SK-N-SH (cell line): ENCODE data around the gene ADAMTSL1. TPM values are rescaled to one million over a fixed set of nuclear protein-coding genes. Genes with fewer than 3 reads are reported as not detected.

Experiments used
- CTCF ChIA-PET: fragments of 300-600, 350-600 bp; formaldehyde crosslinking; extraction: SDS; loops from one replicate; lab custom pipeline; 2021; lab: Yijun Ruan, JAX
- POLR2A ChIA-PET: fragments of 350-600 bp; sonication (Branson Sonifier 250); formaldehyde crosslinking; extraction: SDS; loops from one replicate; lab custom pipeline; 2020; ENCODE audit warnings: antibody characterized with exemption, inconsistent platforms; lab: Yijun Ruan, JAX
- DNase-seq: peaks from one replicate; pipeline ENCODE4 v3.0.0; 2012
- H2AFZ ChIP-seq: fragments of 200-600 bp; sonication (generic); 2 replicates; pipeline ENCODE4 v1.8.1; 2016; ENCODE audit warnings: antibody characterized with exemption, mild to moderate bottlenecking, low read depth
- H3F3A ChIP-seq: fragments of 200-600 bp; sonication (generic); replicated peaks from 2 replicates; pipeline ENCODE3; 2016; ENCODE audit warnings: antibody characterized with exemption, mild to moderate bottlenecking; ENCODE audit not compliant: insufficient read depth
- H3K27ac ChIP-seq, 2 experiments: fragments of 200-500 bp in 1 of 2; fragments of 200-600 bp in 1 of 2; sonication (Bioruptor generic) in 1 of 2; sonication (generic), shearing (Covaris generic) in 1 of 2; 2 replicates each; pipeline versions ENCODE4 v1.5.1 to v1.6.1; 2014 to 2016; ENCODE audit warnings: low read depth in 2 of 2, inconsistent platforms in 1 of 2, low read length in 1 of 2, mild to moderate bottlenecking in 1 of 2, mixed read lengths in 1 of 2
- H3K27me3 ChIP-seq: fragments of 200-600 bp; sonication (generic), shearing (Covaris generic); 2 replicates; pipeline ENCODE4 v1.6.1; 2016; ENCODE audit warnings: mixed run types; ENCODE audit not compliant: insufficient read depth
- H3K36me3 ChIP-seq, 2 experiments: fragments of 200-500 bp in 1 of 2; fragments of 200-600 bp in 1 of 2; sonication (Bioruptor generic) in 1 of 2; sonication (generic) in 1 of 2; replicated peaks in 1 of 2; 2 replicates each; pipeline versions ENCODE3 to v1.5.1; 2014 to 2016; ENCODE audit warnings: low read length in 1 of 2, mild to moderate bottlenecking in 1 of 2; ENCODE audit not compliant: insufficient read depth in 2 of 2, control insufficient read depth in 1 of 2
- H3K4me1 ChIP-seq, 2 experiments: fragments of 200-500 bp in 1 of 2; fragments of 200-600 bp in 1 of 2; sonication (Bioruptor generic) in 1 of 2; sonication (generic), shearing (Covaris generic) in 1 of 2; 2 replicates each; pipeline versions ENCODE4 v1.5.1 to v1.6.1; 2014 to 2016; ENCODE audit warnings: low read depth in 1 of 2, low read length in 1 of 2, mixed run types in 1 of 2; ENCODE audit not compliant: insufficient read depth in 2 of 2, control insufficient read depth in 1 of 2
- H3K4me2 ChIP-seq: fragments of 200-600 bp; sonication (generic), shearing (Covaris generic); 2 replicates; pipeline ENCODE4 v1.6.1; 2017; ENCODE audit warnings: mixed run types
- H3K4me3 ChIP-seq, 2 experiments: fragments of 200-500 bp in 1 of 2; fragments of 200-600 bp in 1 of 2; sonication (Bioruptor generic) in 1 of 2; sonication (generic), shearing (Covaris generic) in 1 of 2; 2 replicates each; pipeline versions ENCODE4 v1.5.1 to v1.8.1; 2014 to 2016; ENCODE audit warnings: low read depth in 2 of 2, inconsistent platforms in 1 of 2, low read length in 1 of 2, mild to moderate bottlenecking in 1 of 2, mixed read lengths in 1 of 2, moderate library complexity in 1 of 2
- H3K79me2 ChIP-seq: fragments of 200-600 bp; sonication (generic); 2 replicates; pipeline ENCODE4 v1.8.1; 2017; ENCODE audit warnings: mild to moderate bottlenecking; ENCODE audit not compliant: insufficient read depth
- H3K9ac ChIP-seq: fragments of 200-600 bp; sonication (generic); 2 replicates; pipeline ENCODE4 v1.6.1; 2017; ENCODE audit warnings: mixed run types
- H3K9me2 ChIP-seq: fragments of 200-600 bp; sonication (generic); 2 replicates; pipeline ENCODE4 v1.6.1; 2017; ENCODE audit warnings: mixed run types
- H3K9me3 ChIP-seq: fragments of 200-600 bp; sonication (generic); 2 replicates; pipeline ENCODE4 v1.6.1; 2017; ENCODE audit warnings: mixed run types, mild to moderate bottlenecking, moderate library complexity
- H4K20me1 ChIP-seq: fragments of 200-600 bp; sonication (generic); 2 replicates; pipeline ENCODE4 v1.6.1; 2017; ENCODE audit warnings: mild to moderate bottlenecking, mixed run types; ENCODE audit not compliant: insufficient read depth
- CHD2 ChIP-seq: fragments of 150-350 bp; IDR thresholded peaks from 2 replicates; pipeline ENCODE4 v1.6.1; 2018; ENCODE audit warnings: low read length; ENCODE audit not compliant: partially characterized antibody
- ELF1 ChIP-seq: IDR thresholded peaks from 2 replicates; pipeline ENCODE4 v1.4.0; 2012
- EP300 ChIP-seq, 2 experiments: IDR thresholded peaks; 2 replicates each; pipeline versions ENCODE4 v1.4.0 to v1.6.1; 2012; ENCODE audit warnings: borderline replicate concordance in 1 of 2, low read depth in 1 of 2, low read length in 1 of 2
- FOXJ3 ChIP-seq: sonication (generic); formaldehyde crosslinking; IDR thresholded peaks from 2 replicates; pipeline ENCODE4 v1.5.1; 2020; ENCODE audit warnings: mild to moderate bottlenecking, missing genetic modification reagents
- FOXM1 ChIP-seq: IDR thresholded peaks from 2 replicates; pipeline ENCODE4 v1.4.0; 2012; ENCODE audit warnings: low read depth, mild to moderate bottlenecking
- GATA2 ChIP-seq: sonication (generic); formaldehyde crosslinking; IDR thresholded peaks from 2 replicates; pipeline ENCODE4 v1.5.0; 2020; ENCODE audit warnings: mild to moderate bottlenecking, missing genetic modification reagents
- MEF2A ChIP-seq: IDR thresholded peaks from 2 replicates; pipeline ENCODE4 v1.4.0; 2012; ENCODE audit warnings: low read depth, borderline replicate concordance
- NFIC ChIP-seq: IDR thresholded peaks from 2 replicates; pipeline ENCODE4 v1.4.0; 2012; ENCODE audit warnings: borderline replicate concordance
- NRF1 ChIP-seq: IDR thresholded peaks from 2 replicates; pipeline ENCODE4 v1.6.1; 2012; ENCODE audit warnings: low read depth, mild to moderate bottlenecking, low read length
- RAD21 ChIP-seq: IDR thresholded peaks from 2 replicates; pipeline ENCODE4 v1.6.1; 2012; ENCODE audit warnings: mild to moderate bottlenecking, low read length
- RCOR1 ChIP-seq: fragments of 150-350 bp; IDR thresholded peaks from 2 replicates; pipeline ENCODE4 v1.6.1; 2017; ENCODE audit warnings: antibody characterized with exemption, low read length
- REST ChIP-seq: IDR thresholded peaks from 2 replicates; pipeline ENCODE4 v1.6.1; 2012; ENCODE audit warnings: mild to moderate bottlenecking, low read depth, low read length, moderate library complexity
- RFX5 ChIP-seq: IDR thresholded peaks from 2 replicates; pipeline ENCODE4 v1.6.1; 2012; ENCODE audit warnings: mild to moderate bottlenecking, improper control_type of control experiment, low read length
- SIN3A ChIP-seq: IDR thresholded peaks from 2 replicates; pipeline ENCODE4 v1.6.1; 2012; ENCODE audit warnings: low read depth, mild to moderate bottlenecking, low read length, moderate library complexity, borderline replicate concordance
- TAF1 ChIP-seq: IDR thresholded peaks from 2 replicates; pipeline ENCODE4 v1.6.1; 2012; ENCODE audit warnings: low read depth, mild to moderate bottlenecking, low read length, moderate library complexity, borderline replicate concordance
- TEAD4 ChIP-seq: IDR thresholded peaks from 2 replicates; pipeline ENCODE4 v1.4.0; 2012; ENCODE audit warnings: mild to moderate bottlenecking, borderline replicate concordance; ENCODE audit not compliant: insufficient read depth
- USF1 ChIP-seq: IDR thresholded peaks from 2 replicates; pipeline ENCODE4 v1.4.0; 2012; ENCODE audit warnings: low read depth, borderline replicate concordance
- USF2 ChIP-seq: fragments of 150-350 bp; IDR thresholded peaks from 2 replicates; pipeline ENCODE4 v1.6.1; 2017; ENCODE audit warnings: antibody characterized with exemption, low read length, low read depth, borderline replicate concordance
- YY1 ChIP-seq: IDR thresholded peaks from 2 replicates; pipeline ENCODE4 v1.4.0; 2012; ENCODE audit warnings: low read depth, mild to moderate bottlenecking
- ZBTB33 ChIP-seq: IDR thresholded peaks from 2 replicates; pipeline ENCODE4 v1.4.0; 2012; ENCODE audit warnings: low read depth, borderline replicate concordance
- WGBS: methylation state at CpG from one replicate; pipeline ENCODE4 v1.1.6; 2017; ENCODE audit warnings: low lambda C conversion rate; 5-methylcytosine and 5-hydroxymethylcytosine counted together
- polyA plus RNA-seq, 3 experiments: library from polyadenylated mRNA; depleted of rRNA; stranded (reverse); fragments of >200 nt; gene quantifications; 2 replicates each; pipeline ENCODE4 v1.2.3, GENCODE V29; 2012

Gene ADAMTSL1
- polyA plus RNA-seq, 1 of the 3 experiments (the other 2 are of a cell fraction) = 114 TPM

GRCh38 chr9:18447541-18447940, 26.4 kb upstream of the ADAMTSL1 start:
- 84% methylated on average over 3 of the region's 3 CpGs for WGBS
- H3K9me2 ChIP-seq = no peaks in the 10 kb centered on the region
- no peaks in the 10 kb centered on the region for H3K36me3 ChIP-seq
- no peaks in the 10 kb centered on the region for H3K79me2 ChIP-seq
- POLR2A ChIA-PET = no interaction called here
- H4K20me1 ChIP-seq = no peaks in the 10 kb centered on the region
- CTCF ChIA-PET = interaction anchor here (1.1 kb wide), 1 partner anchor 9 kb away, joined by 7 read pairs; no protein-coding TSS in a partner anchor
- no peaks in the 10 kb centered on the region for H3F3A ChIP-seq
- H3K9ac ChIP-seq = no peak overlapping the region
- H2AFZ ChIP-seq = no peak overlapping the region
- H3K4me2 ChIP-seq = no peak overlapping the region
- H3K27ac ChIP-seq = peak overlapping the region in 1 of 2 experiments; percentile 13; a peak in 1 of 4 replicates
- DNase-seq = no peak
- H3K27me3 ChIP-seq = no peaks in the 10 kb centered on the region
- H3K4me3 ChIP-seq = no peak overlapping the region
- H3K4me1 ChIP-seq = peaks cover 0 to 4% of the 10 kb centered on the region in 2 experiments; a peak in 1 of 4 replicates
- no peak for TF ChIP-seq EP300 (IDR thresholded peaks at IDR 0.05; ENCODE audit: borderline replicate concordance in 1 of 2, low read depth in 1 of 2, low read length in 1 of 2)
- TF ChIP-seq NRF1 = no peak
- TF ChIP-seq FOXM1 = no peak
- TF ChIP-seq USF2 = no peak
- no peak for TF ChIP-seq GATA2 (CRISPR knock-in tag)
- TF ChIP-seq ELF1 = no peak
- TF ChIP-seq CHD2 = no peak
- TF ChIP-seq MEF2A = no peak
- TF ChIP-seq USF1 = no peak
- no peak for TF ChIP-seq RAD21
- TF ChIP-seq REST = no peak
- no peak for TF ChIP-seq FOXJ3 (CRISPR knock-in tag)
- no peak for TF ChIP-seq NFIC
- no peak for TF ChIP-seq TEAD4
- no peak for TF ChIP-seq RFX5
- no peak for TF ChIP-seq TAF1
- TF ChIP-seq RCOR1 = no peak
- no peak for TF ChIP-seq SIN3A
- no peak for TF ChIP-seq YY1
- no peak for TF ChIP-seq ZBTB33
- no peaks in the 10 kb centered on the region for H3K9me3 ChIP-seq
